ENCODE measurements around the gene C5orf63.

DNA sequence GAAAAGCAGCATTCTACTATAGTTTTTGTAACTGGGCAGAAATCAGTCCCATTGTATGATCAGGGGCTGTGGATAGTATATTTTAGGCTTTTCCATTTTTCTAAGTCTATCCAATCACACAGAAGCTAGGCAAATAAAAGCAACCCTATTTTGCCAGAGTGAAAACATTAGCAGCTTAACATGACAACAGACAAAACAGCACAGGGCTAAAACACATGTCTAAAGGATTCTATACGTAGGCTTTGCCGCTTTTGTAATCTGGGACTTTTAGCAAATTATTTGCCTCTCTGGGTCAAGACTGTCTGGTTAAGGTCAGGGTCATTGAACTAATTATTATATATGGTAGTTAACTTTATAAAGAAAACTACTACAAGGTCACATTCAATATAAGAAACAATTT is 47.1 kb downstream of the C5orf63 start:
- TF ChIP-seq CTCF (IDR thresholded peaks at IDR 0.05) (no peak), POLR2A (IDR thresholded peaks at IDR 0.05) (no peak)

Measured in Peyer's patch (tissue), 4 donors.